Hepatocyte (in vitro differentiated cells): ENCODE results near the gene KRT6B. TPM values are rescaled to one million over a fixed set of nuclear protein-coding genes. Genes with fewer than 3 reads are reported as not detected.

Source experiments
- DNase-seq: peaks from one replicate; pipeline ENCODE4 v3.0.0-alpha.2; 2016; ENCODE audit warnings: low spot score
- H2AFZ ChIP-seq: fragments of 200-600 bp; sonication (generic); 2 replicates; pipeline ENCODE4 v1.6.0; 2016; ENCODE audit warnings: antibody characterized with exemption, mild to moderate bottlenecking
- H3K27ac ChIP-seq: fragments of 200-600 bp; sonication (generic); 2 replicates; pipeline ENCODE4 v1.5.1; 2016; ENCODE audit warnings: mild to moderate bottlenecking
- H3K27me3 ChIP-seq: fragments of 200-600 bp; sonication (generic); 2 replicates; pipeline ENCODE4 v1.6.1; 2016
- H3K36me3 ChIP-seq: fragments of 200-600 bp; sonication (generic); replicated peaks from 2 replicates; pipeline ENCODE4 v1.5.1; 2016; ENCODE audit warnings: low read depth; ENCODE audit not compliant: insufficient read depth
- H3K4me1 ChIP-seq: fragments of 200-600 bp; sonication (generic); 2 replicates; pipeline ENCODE4 v1.5.1; 2016; ENCODE audit warnings: mild to moderate bottlenecking, moderate library complexity; ENCODE audit not compliant: insufficient read depth
- H3K4me2 ChIP-seq: fragments of 200-600 bp; sonication (generic); 2 replicates; pipeline ENCODE4 v1.6.0; 2016
- H3K4me3 ChIP-seq: fragments of 200-600 bp; sonication (generic); 2 replicates; pipeline ENCODE4 v1.5.1; 2016; ENCODE audit warnings: mild to moderate bottlenecking
- H3K79me2 ChIP-seq: fragments of 200-600 bp; sonication (generic); 2 replicates; pipeline ENCODE4 v1.6.0; 2017; ENCODE audit warnings: mild to moderate bottlenecking
- H3K9me2 ChIP-seq: fragments of 200-600 bp; sonication (generic); replicated peaks from 2 replicates; pipeline ENCODE4 v1.6.0; 2017; ENCODE audit warnings: mild to moderate bottlenecking; ENCODE audit not compliant: insufficient read depth
- H3K9me3 ChIP-seq: fragments of 200-600 bp; sonication (generic); 2 replicates; pipeline ENCODE4 v1.5.1; 2016; ENCODE audit warnings: low read depth, mild to moderate bottlenecking
- H4K20me1 ChIP-seq: fragments of 200-600 bp; sonication (generic); 2 replicates; pipeline ENCODE4 v1.6.0; 2016; ENCODE audit warnings: mild to moderate bottlenecking; ENCODE audit not compliant: insufficient read depth, poor library complexity, severe bottlenecking
- CTCF ChIP-seq: fragments of 200-600 bp; sonication (generic); IDR thresholded peaks from 2 replicates; pipeline ENCODE4 v1.5.1; 2016; ENCODE audit warnings: antibody characterized with exemption, mild to moderate bottlenecking; ENCODE audit not compliant: poor library complexity
- EZH2 ChIP-seq: fragments of 200-600 bp; sonication (generic); IDR thresholded peaks from 2 replicates; pipeline ENCODE4 v1.6.1; 2016; ENCODE audit warnings: antibody characterized with exemption, mild to moderate bottlenecking, borderline replicate concordance
- EZH2phosphoT487 ChIP-seq: fragments of 200-600 bp; sonication (generic); IDR thresholded peaks from one replicate; pipeline ENCODE4 v1.6.1; 2018; ENCODE audit warnings: antibody characterized with exemption, mild to moderate bottlenecking, low read depth, moderate library complexity; ENCODE audit not compliant: unreplicated experiment, severe bottlenecking
- WGBS: methylation state at CpG from one replicate; pipeline ENCODE4 v1.1.6; 2016; ENCODE audit warnings: low lambda C conversion rate; ENCODE audit errors: missing lambda C conversion rate; 5-methylcytosine and 5-hydroxymethylcytosine counted together
- polyA plus RNA-seq: library from polyadenylated mRNA; unstranded; fragments of >200 nt; fragmentation: Nextera tagmentation; extraction: Ambion mirVana; gene quantifications from 2 replicates; pipeline ENCODE4 v1.2.1, GENCODE V29; 2016
- total RNA-seq: library from RNA; depleted of rRNA; stranded (reverse); fragments of >200 nt; gene quantifications from 2 replicates; pipeline ENCODE4 v1.2.3, GENCODE V29; 2014

KRT6B gene
- total and polyA plus RNA-seq, 2 experiments from 2014 or later: 0.42 TPM; not detected in 1

DNA sequence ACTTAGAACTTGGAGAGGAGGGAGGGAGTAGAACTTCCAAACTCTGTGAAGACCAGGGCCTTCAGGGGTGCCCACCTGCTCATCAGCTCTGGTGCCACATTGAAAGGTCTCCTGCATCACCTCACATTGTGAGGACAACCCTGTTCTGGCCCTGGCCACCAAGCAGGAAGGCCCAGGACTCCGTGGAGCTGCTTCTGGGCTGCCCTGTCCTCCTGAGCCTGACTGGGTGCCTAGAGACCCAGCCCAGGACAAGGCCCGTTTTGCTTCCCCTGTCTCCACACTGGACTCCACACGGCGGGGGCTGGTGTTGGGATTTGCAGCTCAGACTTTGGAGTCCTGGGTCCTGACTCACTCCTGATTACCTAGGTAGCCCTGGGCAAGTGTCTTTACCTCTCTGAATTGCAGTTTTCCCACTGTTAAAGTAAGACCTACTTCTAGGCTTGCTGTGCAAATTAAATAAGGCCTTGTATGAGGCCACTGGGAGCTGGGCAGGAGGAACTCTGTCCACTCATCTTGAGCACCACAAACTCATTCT lies 33.3 kb downstream of the KRT6B start:
- Histone ChIP-seq H2AFZ (no peak overlapping the region), H3K4me3 (no peak overlapping the region), H3K4me2 (no peak overlapping the region), H3K36me3 (no peaks in the 10 kb centered on the region), H3K9me3 (no peaks in the 10 kb centered on the region), H4K20me1 (no peaks in the 10 kb centered on the region), H3K9me2 (no peaks in the 10 kb centered on the region), H3K4me1 (peaks cover 8% of the 10 kb centered on the region), H3K27me3 (no peaks in the 10 kb centered on the region), H3K27ac (no peak overlapping the region), H3K79me2 (no peaks in the 10 kb centered on the region)
- TF ChIP-seq EZH2phosphoT487 (no peak), CTCF (no peak), EZH2 (no peak)
- WGBS: 90% methylated on average over 4 of the region's 4 CpGs
- DNase-seq: no peak

DNA sequence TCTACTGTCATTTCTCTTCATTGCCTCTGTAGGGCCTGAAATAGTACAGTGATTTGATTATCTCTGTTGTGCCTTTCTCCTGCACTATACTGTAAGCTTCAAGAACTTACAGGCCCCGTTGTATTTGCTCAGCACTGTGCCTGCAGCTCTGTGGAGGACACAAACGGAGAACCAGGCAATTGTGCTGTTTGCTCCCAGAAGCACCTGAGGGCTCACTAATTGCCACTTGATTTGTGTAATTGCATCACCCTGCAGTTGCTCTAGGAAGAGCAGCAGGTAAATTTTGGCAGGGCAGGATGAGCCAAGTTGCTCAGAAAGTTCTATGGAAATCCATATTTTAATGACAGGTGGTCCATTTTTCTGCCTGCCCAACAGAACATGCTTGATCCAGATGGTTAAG lies 34.2 kb downstream of the KRT6B start:
- H3K36me3 ChIP-seq: no peaks in the 10 kb centered on the region
- no peaks in the 10 kb centered on the region for H4K20me1 ChIP-seq
- no peaks in the 10 kb centered on the region for H3K9me2 ChIP-seq
- H3K4me1 ChIP-seq: no peaks in the 10 kb centered on the region
- WGBS: 50% methylated on average over 2 of the region's 2 CpGs
- H3K27me3 ChIP-seq: no peaks in the 10 kb centered on the region
- TF ChIP-seq CTCF (no peak), EZH2 (no peak), EZH2phosphoT487 (no peak)
- H2AFZ ChIP-seq: no peak overlapping the region
- H3K79me2 ChIP-seq: no peaks in the 10 kb centered on the region
- no peaks in the 10 kb centered on the region for H3K9me3 ChIP-seq
- no peak for DNase-seq
- H3K27ac ChIP-seq: no peak overlapping the region
- H3K4me3 ChIP-seq: no peak overlapping the region
- no peak overlapping the region for H3K4me2 ChIP-seq

DNA sequence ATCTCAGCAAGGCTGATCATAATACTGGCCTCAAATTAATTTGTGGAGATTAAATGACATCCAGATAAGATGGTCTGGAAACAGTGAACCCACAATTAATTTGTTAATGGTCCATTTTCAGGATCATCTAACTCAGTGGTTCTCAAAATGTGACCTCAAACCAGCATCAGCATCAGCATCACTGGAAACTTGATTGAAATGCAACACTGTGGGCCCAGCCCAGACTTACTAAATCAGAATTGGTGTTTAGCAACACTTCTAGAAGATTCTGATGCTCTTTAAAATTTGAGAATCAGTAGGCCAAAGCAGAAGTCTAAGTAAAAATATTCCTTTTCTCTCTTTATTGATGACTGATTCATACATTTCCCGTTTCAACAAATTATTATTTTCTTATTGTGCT lies 35.2 kb downstream of the KRT6B start:
- Histone ChIP-seq H3K36me3 (no peaks in the 10 kb centered on the region), H3K27me3 (no peaks in the 10 kb centered on the region), H3K4me3 (no peak overlapping the region), H3K79me2 (no peaks in the 10 kb centered on the region), H3K9me2 (no peaks in the 10 kb centered on the region), H3K4me1 (no peaks in the 10 kb centered on the region), H2AFZ (no peak overlapping the region), H3K9me3 (no peaks in the 10 kb centered on the region), H3K4me2 (no peak overlapping the region), H4K20me1 (no peaks in the 10 kb centered on the region), H3K27ac (no peak overlapping the region)
- WGBS: 90% methylated on average over 1 of the region's 1 CpG
- TF ChIP-seq EZH2 (no peak), CTCF (no peak), EZH2phosphoT487 (no peak)
- DNase-seq: no peak
